DOHH2 (cell line): Measurements from ENCODE around the gene ZNF536.

Experiments used
- H3F3A ChIP-seq: fragments of 200-600 bp; sonication (generic), shearing (Covaris generic); 2 replicates; pipeline ENCODE4 v1.6.0; 2016; ENCODE audit warnings: antibody characterized with exemption, mild to moderate bottlenecking; ENCODE audit not compliant: control insufficient read depth, insufficient read depth
- H3K27ac ChIP-seq: fragments of 200-600 bp; sonication (generic); 2 replicates; pipeline ENCODE4 v1.5.1; 2014; ENCODE audit warnings: low read depth, mild to moderate bottlenecking, low read length, moderate library complexity
- H3K27me3 ChIP-seq: fragments of 200-600 bp; sonication (generic); 2 replicates; pipeline ENCODE4 v1.6.1; 2014; ENCODE audit warnings: mild to moderate bottlenecking, low read length, mixed read lengths; ENCODE audit not compliant: control insufficient read depth
- H3K36me3 ChIP-seq: fragments of 200-600 bp; sonication (generic); 2 replicates; pipeline ENCODE4 v1.6.1; 2014; ENCODE audit warnings: mild to moderate bottlenecking, low read length, moderate library complexity, mixed read lengths; ENCODE audit not compliant: control insufficient read depth
- H3K4me1 ChIP-seq: fragments of 200-600 bp; sonication (generic); 2 replicates; pipeline ENCODE4 v1.6.1; 2014; ENCODE audit warnings: mild to moderate bottlenecking, low read length, mixed read lengths; ENCODE audit not compliant: control insufficient read depth
- H3K4me2 ChIP-seq: fragments of 200-600 bp; sonication (generic); 2 replicates; pipeline ENCODE4 v1.6.0; 2014; ENCODE audit warnings: mild to moderate bottlenecking, low read length, moderate library complexity
- H3K4me3 ChIP-seq: fragments of 200-600 bp; sonication (generic); 2 replicates; pipeline ENCODE4 v1.5.1; 2014; ENCODE audit warnings: mild to moderate bottlenecking, low read length, mixed read lengths
- H3K79me2 ChIP-seq: fragments of 200-600 bp; sonication (generic); 2 replicates; pipeline ENCODE4 v1.6.1; 2014; ENCODE audit warnings: mild to moderate bottlenecking, low read length, mixed read lengths; ENCODE audit not compliant: control insufficient read depth
- H3K9me2 ChIP-seq: fragments of 200-600 bp; sonication (generic); replicated peaks from 2 replicates; pipeline ENCODE4 v1.6.1; 2014; ENCODE audit warnings: mild to moderate bottlenecking, low read length, mixed read lengths; ENCODE audit not compliant: control insufficient read depth
- H3K9me3 ChIP-seq: fragments of 200-600 bp; sonication (generic); 2 replicates; pipeline ENCODE4 v1.6.1; 2014; ENCODE audit warnings: antibody characterized with exemption, low read length, mixed read lengths; ENCODE audit not compliant: control insufficient read depth, insufficient read depth
- H4K20me1 ChIP-seq: fragments of 200-600 bp; sonication (generic); 2 replicates; pipeline ENCODE4 v1.6.0; 2014; ENCODE audit warnings: low read depth, mild to moderate bottlenecking, antibody characterized with exemption, low read length, moderate library complexity; ENCODE audit not compliant: control insufficient read depth, insufficient read depth
- CTCF ChIP-seq: fragments of 200-600 bp; sonication (generic); IDR thresholded peaks from one replicate; pipeline ENCODE4 v1.5.1; 2014; ENCODE audit warnings: antibody characterized with exemption, mild to moderate bottlenecking, low read depth, low read length; ENCODE audit not compliant: poor library complexity, severe bottlenecking
- EZH2phosphoT487 ChIP-seq: fragments of 200-600 bp; sonication (generic); IDR thresholded peaks from 2 replicates; pipeline ENCODE4 v1.6.1; 2017; ENCODE audit warnings: borderline replicate concordance, mild to moderate bottlenecking, antibody characterized with exemption, low read length, moderate library complexity, mixed read lengths

The ZNF536 gene

GRCh38 chr19:30388327-30388726 lies 16.1 kb downstream of the ZNF536 start:
- Histone ChIP-seq H3K36me3 (no peaks in the 10 kb centered on the region), H3K9me3 (no peaks in the 10 kb centered on the region), H3K9me2 (no peaks in the 10 kb centered on the region), H3K79me2 (no peaks in the 10 kb centered on the region), H4K20me1 (no peaks in the 10 kb centered on the region), H3K4me2 (no peak overlapping the region), H3K27me3 (no peaks in the 10 kb centered on the region), H3K4me1 (no peaks in the 10 kb centered on the region), H3F3A (no peaks in the 10 kb centered on the region), H3K4me3 (no peak overlapping the region), H3K27ac (no peak overlapping the region)
- TF ChIP-seq EZH2phosphoT487: no peak
- TF ChIP-seq CTCF: no peak

- Histone ChIP-seq H3K4me1 (no peaks in the 10 kb centered on the region), H3F3A (no peaks in the 10 kb centered on the region), H3K36me3 (no peaks in the 10 kb centered on the region), H3K4me2 (no peak overlapping the region), H3K9me2 (no peaks in the 10 kb centered on the region), H3K9me3 (no peaks in the 10 kb centered on the region), H3K4me3 (no peak overlapping the region), H3K27ac (no peak overlapping the region), H4K20me1 (no peaks in the 10 kb centered on the region), H3K27me3 (no peaks in the 10 kb centered on the region), H3K79me2 (no peaks in the 10 kb centered on the region)
- TF ChIP-seq CTCF: no peak
- no peak for TF ChIP-seq EZH2phosphoT487
These were observed 16.6 kb downstream of the ZNF536 start for GRCh38 chr19:30388819-30389218.

- H3K4me3 ChIP-seq: no peak overlapping the region
- H3K9me2 ChIP-seq: no peaks in the 10 kb centered on the region
- H3F3A ChIP-seq: no peaks in the 10 kb centered on the region
- H3K4me2 ChIP-seq: no peak overlapping the region
- H3K79me2 ChIP-seq: no peaks in the 10 kb centered on the region
- no peaks in the 10 kb centered on the region for H4K20me1 ChIP-seq
- H3K27ac ChIP-seq: no peak overlapping the region
- H3K9me3 ChIP-seq: no peaks in the 10 kb centered on the region
- H3K27me3 ChIP-seq: no peaks in the 10 kb centered on the region
- no peak for TF ChIP-seq EZH2phosphoT487
- TF ChIP-seq CTCF: no peak
- H3K4me1 ChIP-seq: no peaks in the 10 kb centered on the region
- H3K36me3 ChIP-seq: no peaks in the 10 kb centered on the region
These were observed 18.3 kb downstream of the ZNF536 start for GRCh38 chr19:30390356-30390988.
